Measurements from ENCODE around the gene GTPBP3.
"Not testable (repeated sequence)": the region's sequence is repeated elsewhere in the genome, so short reads cannot be mapped to it uniquely, and the experiment has no call there.

GTPBP3 gene, protein sequence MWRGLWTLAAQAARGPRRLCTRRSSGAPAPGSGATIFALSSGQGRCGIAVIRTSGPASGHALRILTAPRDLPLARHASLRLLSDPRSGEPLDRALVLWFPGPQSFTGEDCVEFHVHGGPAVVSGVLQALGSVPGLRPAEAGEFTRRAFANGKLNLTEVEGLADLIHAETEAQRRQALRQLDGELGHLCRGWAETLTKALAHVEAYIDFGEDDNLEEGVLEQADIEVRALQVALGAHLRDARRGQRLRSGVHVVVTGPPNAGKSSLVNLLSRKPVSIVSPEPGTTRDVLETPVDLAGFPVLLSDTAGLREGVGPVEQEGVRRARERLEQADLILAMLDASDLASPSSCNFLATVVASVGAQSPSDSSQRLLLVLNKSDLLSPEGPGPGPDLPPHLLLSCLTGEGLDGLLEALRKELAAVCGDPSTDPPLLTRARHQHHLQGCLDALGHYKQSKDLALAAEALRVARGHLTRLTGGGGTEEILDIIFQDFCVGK

DNA sequence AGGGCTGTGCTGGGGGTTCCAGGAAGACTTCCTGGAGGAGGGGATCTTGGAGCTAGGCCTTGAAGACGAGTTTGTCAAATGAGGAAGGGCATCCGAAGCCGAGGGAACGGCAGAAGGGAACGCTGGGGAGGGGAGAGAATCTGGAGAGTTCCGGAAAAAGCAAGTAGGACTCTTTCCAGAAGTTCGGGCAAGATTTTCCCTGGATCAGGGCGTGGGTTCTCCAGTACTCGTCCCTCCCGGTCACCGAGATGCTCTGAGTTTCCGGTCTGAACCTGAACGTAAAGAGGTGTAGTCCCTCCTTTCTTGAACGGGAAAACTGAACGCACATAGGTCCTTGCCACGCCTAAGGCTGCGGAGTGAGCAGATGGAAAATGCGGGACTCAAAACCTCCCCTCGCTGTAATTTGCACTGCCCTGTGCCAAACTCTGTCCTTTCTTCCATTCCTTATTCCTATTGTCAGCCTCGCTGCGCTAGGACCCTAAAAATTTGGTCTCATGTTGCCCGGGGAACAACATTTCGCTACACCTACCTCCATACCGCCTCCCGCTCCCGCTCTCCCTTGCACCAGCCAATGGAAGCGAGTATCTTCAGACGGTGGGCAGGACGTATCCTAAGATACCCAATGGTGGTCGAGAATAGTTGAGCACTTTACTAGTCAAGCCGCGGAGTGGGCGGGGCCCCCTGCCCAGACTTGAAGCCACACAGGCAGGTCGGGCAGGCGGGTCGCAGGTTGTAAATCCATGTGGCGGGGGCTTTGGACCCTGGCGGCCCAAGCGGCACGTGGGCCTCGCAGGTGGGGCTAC is at the start of gene GTPBP3:
Gene GTPBP3 (plus strand): TSS at position 682 of the 803 bp plus-strand sequence. CDS start 59 bp downstream, at position 741.
- peak; percentile 100 for DNase-seq (ENCODE audit: low spot score)

DNA sequence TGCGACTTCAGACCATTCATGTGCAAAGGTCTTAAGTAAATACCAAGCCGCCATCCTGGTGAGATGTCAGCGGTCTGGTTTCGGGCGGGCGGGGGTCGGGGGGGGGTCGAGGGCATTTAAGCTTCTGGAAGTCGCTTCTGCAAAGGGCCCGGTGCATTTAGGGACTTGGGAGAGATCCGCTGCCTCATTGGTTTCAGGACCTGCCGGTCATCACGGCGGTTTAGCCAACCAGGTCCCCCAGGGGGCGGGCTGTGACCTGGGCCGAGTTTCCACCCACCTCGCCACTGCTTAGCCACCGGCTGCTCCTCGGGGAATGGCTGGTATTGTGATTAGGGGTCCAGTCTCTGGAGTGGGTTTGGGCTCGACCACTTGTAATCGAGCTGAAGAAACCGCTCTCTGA is 47.9 kb upstream of the GTPBP3 start:
- no peak for DNase-seq (ENCODE audit: low spot score)

DNA sequence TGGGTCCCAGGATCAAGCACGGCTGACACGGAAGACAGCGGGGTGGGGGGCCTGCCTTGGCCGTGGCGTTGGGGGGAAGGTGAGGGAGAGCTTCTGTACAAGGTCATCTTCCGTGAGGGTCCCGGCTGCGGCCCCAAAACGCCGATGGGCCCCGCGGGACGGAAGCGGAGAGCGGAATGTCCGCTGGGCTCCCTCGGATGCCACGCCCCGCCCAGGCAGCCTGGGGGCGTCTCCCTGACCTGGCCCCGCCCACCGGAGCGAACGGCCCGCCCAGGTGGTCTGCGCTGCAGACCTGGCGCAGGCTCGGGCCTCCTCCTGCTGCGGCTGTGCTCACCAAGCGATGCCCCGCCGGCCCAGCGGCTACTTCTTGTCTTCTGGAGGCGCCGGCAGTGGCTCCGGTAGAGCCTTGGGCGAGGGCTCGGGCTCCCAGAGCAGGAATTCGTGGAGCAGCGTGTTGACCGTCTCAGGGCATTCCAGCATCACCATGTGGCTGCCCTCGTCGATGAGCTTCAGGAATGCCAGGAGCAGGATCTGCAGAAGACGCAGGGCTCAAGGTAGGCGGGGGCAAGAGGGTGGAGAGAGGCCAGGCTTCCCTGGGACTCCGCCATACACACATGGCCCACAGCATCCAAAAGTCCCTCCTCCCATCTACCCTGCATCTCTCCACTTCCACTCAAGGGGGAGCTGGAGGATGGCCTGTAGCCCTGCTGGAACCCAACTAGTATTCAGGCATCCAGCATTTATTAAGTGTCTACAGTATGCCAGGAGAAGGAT is 44.9 kb upstream of the GTPBP3 start:
- DNase-seq (ENCODE audit: low spot score), result peak; percentile 92

DNA sequence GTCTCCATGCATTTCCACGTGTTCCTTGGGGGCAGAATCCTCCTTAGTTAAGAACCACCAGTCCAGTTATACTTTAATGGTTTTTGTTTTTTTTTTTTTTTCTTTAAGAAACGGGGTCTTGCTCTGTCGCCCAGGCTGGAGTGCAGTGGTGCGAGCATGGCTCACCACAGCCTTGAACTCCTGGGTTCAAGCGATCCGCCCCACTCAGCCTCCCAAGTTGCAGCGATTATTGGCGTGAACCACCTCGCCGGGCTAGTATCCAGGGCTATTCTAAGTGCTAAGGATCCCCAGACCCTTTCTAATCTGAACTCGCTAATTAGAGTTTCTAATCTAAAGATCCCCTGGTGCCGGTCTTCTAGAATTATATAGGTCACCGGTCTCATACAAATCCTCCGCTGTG is 43.7 kb upstream of the GTPBP3 start:
- DNase-seq (ENCODE audit: low spot score), result no peak

DNA sequence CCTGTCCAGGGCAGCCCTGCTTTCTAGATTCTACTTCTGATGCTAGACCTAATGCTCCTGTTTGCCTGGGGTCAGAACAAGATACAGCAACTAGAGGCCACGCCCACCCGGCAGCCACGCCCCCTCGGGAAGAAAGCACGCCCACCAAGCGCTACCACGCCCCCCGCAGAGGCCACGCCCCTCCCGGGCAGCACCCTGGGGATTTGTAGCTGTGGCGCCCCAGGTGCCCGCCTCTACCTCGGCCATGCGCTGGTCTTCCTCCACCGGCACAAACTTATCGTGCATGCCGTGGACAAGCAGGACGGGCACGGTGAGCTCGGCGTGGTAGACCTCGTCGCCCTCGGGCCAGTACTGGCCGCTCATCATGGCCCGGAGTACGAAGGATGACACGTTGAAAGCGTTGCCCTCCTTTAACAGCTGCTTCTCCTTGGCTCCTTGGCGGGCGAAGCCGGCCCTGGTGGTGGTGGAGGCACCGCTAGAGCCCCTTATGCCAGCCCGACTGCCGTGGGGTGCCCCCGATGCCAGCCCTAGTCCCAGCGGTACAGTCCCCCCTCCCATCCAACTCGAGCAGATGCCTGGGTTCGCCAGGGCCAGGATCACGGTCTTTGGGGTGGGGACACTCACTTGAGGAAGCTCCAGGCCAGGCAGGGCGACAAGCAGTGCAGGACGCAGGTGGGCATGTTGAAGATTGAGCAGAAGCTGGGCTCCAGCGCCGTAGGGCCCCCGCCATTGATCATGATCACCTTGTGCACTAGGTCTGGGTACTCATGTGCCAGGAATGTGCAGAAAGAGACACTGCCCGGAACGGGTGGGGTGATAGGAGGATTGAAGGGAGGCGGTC is 43.1 kb upstream of the GTPBP3 start:
- peak; percentile 53 for DNase-seq (ENCODE audit: low spot score)

DNA sequence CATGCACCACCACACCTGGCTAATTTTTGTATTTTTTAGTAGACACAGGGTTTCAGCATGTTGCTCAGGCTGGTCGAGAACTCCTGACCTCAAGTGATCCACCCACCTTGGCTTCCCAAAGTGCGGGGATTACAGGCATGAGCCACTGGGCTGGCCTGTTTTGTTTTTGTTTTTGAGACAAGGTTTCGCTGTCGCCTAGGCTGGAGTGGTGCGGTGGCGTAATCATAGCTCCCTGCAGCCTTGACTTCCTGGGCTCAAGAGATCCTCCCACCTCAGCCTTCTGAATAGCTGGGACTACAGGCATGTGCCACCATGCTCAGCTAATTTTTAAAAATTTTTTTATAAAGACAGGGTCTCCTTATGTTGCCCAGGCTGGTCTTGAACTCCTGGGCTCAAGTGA is 41.8 kb upstream of the GTPBP3 start:
- not testable (repeated sequence) for DNase-seq (ENCODE audit: low spot score)

DNA sequence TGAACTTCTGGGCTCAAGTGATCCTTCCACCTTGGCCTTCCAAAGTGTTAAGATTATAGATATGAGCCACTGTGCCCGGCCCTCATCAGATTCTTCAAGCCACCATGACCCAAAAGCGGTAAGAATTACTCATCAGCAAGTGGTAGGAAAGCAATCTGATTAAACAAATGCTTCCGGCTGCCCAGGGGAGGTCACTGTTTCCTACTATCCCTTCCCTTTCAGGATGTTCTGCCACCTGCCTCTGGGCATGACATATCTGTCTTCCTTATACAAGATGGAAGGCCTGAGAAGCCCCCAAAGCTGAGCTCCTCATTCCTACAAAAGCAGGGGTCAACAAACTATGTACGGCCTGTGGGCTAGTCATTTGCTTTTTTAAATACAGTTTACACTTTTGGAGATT is 41.1 kb upstream of the GTPBP3 start:
- DNase-seq (ENCODE audit: low spot score), result peak; percentile 90

DNA sequence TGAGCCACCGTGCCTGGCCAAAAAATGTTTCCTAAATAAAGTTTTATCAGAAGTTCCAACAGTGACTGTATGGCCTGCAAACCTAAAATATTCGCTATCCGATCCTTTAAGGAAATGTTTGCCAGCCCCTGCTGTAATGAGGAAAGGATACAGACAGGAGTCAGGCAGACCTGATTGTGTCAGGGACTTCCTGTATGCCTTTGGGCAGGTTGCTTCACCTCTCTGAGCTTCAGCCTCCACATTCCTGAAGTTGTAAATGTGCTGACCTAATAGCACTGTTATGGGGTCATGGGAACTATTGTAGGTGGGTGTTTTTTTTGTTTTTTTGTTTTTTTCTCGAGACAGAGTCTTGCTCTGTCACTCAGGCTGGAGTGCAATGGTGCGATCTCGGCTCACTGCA is 40.4 kb upstream of the GTPBP3 start:
- no peak for DNase-seq (ENCODE audit: low spot score)

DNA sequence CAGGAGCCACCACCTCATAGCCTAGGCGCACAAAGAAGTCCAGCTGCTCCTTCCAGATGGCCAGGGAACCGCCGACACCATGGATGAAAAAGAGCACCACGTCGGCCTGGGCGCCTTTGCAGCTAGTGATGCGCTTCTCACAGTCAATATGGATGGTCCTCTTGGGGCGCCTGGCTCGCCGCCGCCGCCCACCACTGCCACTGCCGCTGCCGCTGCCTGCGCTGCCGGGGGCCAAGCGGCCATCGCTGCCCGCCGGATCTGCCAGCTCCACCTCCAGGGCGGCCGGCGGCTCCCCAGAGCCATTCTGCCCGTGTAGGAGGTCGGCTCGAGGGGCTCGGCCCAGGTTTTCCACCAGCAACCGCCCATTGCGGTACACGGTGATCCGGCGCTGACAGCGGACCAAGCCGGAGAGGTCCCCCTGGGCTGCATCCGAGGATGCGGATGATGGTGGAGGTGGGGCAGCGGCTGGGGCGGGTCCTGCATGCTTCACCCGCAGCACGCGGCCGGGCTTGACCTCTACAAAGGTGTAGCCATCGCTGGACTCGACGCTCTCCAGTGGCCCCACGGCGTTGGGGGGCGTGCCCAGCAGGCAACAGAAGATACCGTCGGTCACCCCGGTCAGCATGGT is 36.2 kb upstream of the GTPBP3 start:
- no peak for DNase-seq (ENCODE audit: low spot score)

DNA sequence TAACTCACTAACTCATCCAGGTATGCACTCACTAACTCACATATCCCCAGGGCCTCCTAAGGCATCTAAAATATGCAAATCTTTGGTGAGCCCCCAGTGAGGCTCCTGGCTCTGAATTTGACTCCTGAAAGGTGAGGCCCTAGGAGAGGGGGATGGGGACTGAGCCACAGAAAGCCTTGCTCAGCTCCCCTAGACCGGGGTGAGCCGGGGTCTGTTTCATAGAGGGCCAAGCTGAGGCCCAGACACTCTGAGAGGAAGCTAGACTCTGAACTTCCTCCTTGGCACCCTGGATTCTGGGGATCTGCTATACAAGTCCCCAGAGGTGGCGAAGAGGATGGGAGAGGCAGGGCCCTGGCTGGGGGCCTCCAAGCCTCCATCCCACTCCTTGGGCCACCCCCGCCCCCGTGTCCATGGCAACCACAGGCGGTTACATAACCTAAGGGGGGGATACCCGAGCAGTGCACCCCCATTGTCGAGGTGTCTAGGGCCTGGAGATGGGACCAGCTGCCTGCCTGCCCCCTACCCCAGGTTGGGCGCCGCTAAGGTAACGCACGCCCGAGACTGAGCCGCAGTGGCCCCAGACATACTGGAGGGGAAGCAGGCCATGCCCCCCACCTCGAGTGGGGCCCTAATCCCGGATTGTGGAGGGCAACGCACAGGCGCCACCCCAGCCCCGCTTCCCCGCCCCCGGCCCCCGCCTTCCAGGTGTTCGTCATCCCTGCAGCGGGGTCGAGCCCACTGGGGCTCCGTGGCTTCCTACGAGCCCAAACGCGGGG is 34.8 kb upstream of the GTPBP3 start:
- no peak for DNase-seq (ENCODE audit: low spot score)

DNA sequence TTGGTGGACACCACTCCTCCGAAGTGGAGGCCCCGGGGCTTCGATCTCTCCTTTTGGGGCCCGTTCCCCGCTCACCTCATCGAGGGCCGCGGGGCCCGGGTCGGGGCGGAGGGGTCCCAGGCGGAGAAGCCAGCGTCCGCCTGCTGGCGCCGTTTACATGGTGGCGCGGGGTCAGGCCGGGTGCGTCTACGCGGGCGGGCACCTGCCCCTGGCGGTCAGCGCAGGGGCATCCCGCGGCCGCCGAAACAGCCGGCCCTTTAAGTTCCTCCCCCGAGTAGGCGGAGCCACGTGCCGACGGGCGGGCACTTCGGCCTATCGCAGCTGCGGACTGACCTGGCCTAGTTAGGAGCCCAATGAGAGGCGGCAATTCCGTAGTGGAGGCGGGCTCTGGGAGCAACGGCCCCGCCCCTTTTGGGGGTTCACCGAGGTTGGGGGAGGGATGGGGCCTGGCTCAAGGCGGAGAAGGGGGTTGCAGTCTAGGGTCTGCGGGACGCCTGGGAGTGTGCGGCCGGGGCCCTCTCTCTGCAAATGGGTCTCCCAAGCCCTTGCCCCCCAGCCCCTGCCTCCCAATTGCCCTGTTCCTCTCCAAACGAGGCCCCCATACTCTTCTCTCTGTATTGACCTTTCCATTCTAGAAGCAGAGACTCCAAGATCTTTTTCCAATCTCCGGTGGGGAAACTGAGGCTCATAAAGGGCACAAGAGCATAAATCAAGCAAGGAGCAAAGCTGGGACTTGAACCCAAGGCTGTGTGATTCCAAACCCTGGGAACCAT is 34.0 kb upstream of the GTPBP3 start, which contains the start of gene ABHD8:
Gene ABHD8 (minus strand): TSS at position 259 of the 773 bp plus-strand sequence. CDS start 1,809 bp downstream, outside the sequence.
- peak; percentile 93 for DNase-seq (ENCODE audit: low spot score)

DNA sequence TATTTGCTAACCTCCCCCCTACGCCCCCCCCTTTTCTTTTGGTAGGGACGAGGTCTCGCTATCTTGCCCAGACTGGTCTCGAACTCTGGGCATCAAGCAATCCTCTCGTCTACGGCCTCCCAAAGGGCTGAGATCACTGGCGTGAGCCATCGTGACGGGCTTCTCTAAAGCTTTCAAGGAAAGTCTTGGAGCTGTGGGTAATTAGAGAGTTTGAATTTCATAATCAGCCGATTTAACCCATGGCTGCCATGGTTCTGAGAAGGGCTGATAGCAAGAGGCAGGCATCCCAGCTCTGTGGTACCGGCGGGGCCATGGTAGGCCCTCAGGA is 33.4 kb upstream of the GTPBP3 start:
- no peak for DNase-seq (ENCODE audit: low spot score)

DNA sequence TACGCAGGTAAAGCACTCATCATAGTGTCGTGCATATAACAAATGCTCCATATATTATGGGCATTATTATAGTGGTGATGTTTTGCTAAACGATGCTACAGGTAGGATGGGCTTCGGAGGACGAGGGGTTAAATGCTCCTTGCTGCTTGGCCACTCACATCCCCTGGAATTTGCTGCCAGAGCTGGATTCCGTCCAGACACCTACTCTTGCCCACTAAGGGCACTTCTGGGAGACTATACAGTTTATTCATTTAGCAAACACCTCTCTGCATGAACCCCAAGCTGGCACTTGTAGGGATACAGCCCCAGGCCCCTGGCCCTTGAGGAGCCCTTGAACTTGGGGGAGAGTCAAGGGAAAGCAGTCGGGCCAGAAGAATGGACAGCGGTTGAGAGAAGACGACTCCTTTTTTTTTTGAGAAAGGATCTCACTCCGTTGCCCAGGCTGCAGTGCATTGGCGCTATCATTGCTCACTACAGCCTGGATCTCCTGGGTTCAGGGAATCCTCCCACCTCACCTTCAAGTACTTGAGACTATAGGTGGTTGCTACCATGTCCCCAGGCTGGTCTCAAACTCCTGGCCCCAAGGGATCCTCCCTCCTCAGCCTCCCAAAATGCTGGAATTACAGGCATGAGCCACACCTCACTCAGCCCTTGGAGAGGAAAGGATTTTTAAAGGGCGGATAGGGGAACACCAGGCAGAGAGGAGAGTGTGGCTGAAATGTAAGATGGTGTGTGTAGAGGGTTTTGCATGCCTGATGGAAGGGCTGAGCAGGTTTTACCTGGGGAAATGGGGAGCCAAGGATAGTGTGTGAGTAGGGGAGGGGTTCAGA is 32.8 kb upstream of the GTPBP3 start:
- no peak for DNase-seq (ENCODE audit: low spot score)

DNA sequence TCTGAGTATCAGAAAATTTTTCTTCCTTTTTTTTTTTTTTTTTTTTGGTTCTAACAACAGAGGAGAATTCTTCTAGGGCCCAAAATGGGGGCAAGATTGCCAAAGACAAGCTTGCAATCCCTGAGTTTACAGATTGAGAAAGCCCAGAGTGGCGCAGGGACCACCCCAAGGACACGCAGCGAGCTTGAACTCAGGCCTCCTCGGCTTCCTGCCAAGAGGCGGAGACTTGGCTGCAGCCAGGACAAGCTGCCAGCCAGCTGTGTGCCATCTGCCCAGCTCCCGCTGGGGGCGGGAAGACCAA is 32.2 kb upstream of the GTPBP3 start:
- no peak for DNase-seq (ENCODE audit: low spot score)

DNA sequence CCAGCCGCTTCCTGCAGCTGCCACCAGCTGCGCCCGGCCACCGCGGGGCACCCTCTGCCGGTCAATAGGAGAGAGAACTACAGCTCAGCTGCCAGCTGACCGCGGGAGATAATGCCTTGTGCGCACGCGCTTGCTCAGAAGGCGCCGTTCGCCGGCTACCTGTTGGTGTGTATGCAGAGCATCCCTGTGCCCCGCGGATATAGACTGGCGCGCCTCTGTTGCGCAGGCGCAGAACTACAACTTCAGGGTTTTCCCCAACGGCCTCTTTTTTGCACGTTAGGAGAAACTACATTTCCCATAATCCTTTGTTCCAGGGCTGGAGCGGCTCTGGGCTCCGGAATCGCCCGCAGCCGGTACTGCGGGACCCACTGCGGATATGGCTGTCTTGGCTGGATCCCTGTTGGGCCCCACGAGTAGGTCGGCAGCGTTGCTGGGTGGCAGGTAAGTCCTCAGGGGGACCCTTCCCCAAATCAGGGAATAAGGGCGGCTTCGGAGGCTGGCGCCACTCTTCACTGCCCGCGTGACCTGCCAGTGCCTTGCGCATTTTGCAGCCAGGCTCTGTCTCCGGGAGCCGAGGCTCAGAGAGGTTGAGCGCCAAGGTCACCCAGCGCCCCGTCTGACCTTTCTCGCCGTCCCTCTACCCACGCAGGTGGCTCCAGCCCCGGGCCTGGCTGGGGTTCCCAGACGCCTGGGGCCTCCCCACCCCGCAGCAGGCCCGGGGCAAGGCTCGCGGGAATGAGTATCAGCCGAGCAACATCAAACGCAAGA is 31.7 kb upstream of the GTPBP3 start, which contains the start of gene MRPL34:
Gene MRPL34 (plus strand): TSS at position 356 of the 768 bp plus-strand sequence. CDS start 21 bp downstream, at position 377.
- peak; percentile 99 for DNase-seq (ENCODE audit: low spot score)

DNA sequence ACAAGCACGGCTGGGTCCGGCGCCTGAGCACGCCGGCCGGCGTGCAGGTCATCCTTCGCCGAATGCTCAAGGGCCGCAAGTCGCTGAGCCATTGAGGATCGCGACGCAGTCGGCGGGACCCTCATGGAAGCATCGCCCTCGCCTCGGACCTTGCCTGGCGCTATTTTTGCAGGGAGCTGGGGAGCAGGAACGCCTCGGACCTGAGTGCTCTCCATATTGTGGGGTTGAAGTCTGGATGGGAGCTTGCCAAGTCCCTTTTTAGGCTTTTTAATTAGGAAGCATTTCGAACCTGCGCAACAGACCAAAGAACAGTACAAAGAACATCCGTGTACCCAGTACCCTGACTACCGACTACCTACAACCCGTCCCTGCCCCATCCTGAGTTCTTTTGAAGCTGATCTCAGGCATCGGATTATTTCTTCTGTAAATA is 31.1 kb upstream of the GTPBP3 start:
- peak; percentile 37 for DNase-seq (ENCODE audit: low spot score)

DNA sequence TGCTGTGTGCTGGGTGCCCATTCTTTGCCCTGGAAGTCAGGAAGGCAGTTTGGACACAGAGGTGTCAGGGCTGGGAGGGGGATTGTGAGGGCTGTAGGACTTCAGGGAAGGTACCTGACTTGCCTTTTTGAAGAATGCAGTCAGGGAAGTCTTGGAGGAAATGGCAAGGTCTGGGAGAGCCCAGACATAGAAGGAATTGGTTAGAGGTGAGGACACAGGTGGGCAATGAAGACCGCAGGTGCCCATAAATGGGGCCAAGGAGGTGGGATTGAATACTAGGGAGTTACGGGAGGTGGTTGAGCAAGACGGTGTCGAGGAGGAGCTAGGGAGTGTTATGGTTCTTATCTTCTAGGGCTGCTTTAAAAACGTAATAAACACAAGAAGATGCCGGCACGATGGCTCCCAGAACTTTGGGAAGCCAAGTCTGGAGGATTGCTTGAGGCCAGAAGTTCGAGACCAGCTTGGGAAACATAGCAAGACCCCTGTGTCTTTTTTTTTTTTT is 29.4 kb upstream of the GTPBP3 start:
- no peak for DNase-seq (ENCODE audit: low spot score)

All from RKO (cell line).